ENCODE data around the gene OR4K17.

The OR4K17 gene

GRCh38 chr14:20144820-20145219, 34.3 kb downstream of the OR4K17 start:
- TF ChIP-seq CTCF (IDR thresholded peaks at IDR 0.05), result no peak

- no peak for TF ChIP-seq CTCF (IDR thresholded peaks at IDR 0.05)
Observed at GRCh38 chr14:20164462-20164861, 53.9 kb downstream of the OR4K17 start.

GRCh38 chr14:20167091-20167490, 56.6 kb downstream of the OR4K17 start:
- no peak for TF ChIP-seq CTCF (IDR thresholded peaks at IDR 0.05)
